AG10803 (cell line): Measurements from ENCODE around the gene RSPRY1.
A peak's percentile ranks its signal among the peaks of the same experiment; 100 is the strongest.
"Not testable (repeated sequence)": the region's sequence is repeated elsewhere in the genome, so short reads cannot be mapped to it uniquely, and the experiment has no call there.

Source experiments
- DNase-seq: peaks from one replicate; pipeline ENCODE4 v3.0.0; 2010; ENCODE audit warnings: low read depth
- H3K4me3 ChIP-seq: 2 replicates; pipeline ENCODE4 v1.5.1; 2011; ENCODE audit warnings: mild to moderate bottlenecking, low read length, control low read depth
- CTCF ChIP-seq: conservative IDR thresholded peaks from 2 replicates; pipeline ENCODE4 v1.5.1; 2011; ENCODE audit warnings: mild to moderate bottlenecking, low read length, control low read depth, inconsistent platforms

Gene RSPRY1

GRCh38 chr16:57192720-57193486 is 6.8 kb downstream of the RSPRY1 start:
- TF ChIP-seq CTCF, result no peak

GRCh38 chr16:57194512-57194911 is 8.4 kb downstream of the RSPRY1 start:
- H3K4me3 ChIP-seq, result peak overlapping the region; percentile 20
- DNase-seq, result peak; percentile 90
- TF ChIP-seq CTCF, result no peak

More at GRCh38 chr16:57192720-57193486, 6.8 kb downstream of the RSPRY1 start:
- no peak overlapping the region for H3K4me3 ChIP-seq
- DNase-seq, result peak; percentile 71

DNA sequence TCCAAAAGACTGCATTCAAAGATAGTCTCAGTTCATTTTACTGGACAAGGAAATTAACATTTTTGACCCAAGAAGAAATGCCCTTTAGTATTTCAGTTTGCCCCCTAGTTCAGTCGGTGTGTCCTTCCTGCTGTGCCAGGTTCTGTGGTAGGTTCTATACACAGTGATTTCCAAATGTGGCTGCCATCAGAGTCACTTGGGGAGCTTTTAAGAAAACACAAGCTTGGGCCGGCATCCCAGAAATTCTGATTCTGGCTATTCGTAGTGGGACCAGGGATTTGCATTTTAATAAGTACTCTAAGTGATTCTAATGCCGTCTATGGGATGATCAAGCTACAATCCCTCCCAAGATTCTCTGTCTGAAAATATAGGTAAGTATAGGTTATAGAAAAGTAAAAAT is 10.2 kb downstream of the RSPRY1 start:
- no peak for DNase-seq
- no peak overlapping the region for H3K4me3 ChIP-seq
- no peak for TF ChIP-seq CTCF

DNA sequence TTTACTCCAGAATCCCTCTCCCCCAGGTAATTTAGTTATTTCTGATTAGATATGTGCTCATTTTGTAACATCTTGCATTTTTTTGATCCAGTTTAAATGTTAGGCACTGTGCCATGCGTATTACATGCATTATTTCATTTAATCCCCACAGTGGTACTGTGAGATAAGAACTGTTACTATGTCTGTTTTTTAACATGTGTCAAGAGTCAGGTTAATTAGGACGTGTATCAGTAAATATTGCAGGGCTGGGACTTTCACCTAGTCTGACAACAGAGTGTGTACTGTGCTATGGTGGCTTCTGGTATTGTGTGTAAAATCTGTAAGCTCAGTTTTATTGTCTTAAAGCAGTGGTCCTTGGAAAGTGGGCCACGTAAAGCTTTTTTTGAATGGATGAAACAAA is 10.6 kb downstream of the RSPRY1 start:
- H3K4me3 ChIP-seq, result no peak overlapping the region
- no peak for DNase-seq
- no peak for TF ChIP-seq CTCF

DNA sequence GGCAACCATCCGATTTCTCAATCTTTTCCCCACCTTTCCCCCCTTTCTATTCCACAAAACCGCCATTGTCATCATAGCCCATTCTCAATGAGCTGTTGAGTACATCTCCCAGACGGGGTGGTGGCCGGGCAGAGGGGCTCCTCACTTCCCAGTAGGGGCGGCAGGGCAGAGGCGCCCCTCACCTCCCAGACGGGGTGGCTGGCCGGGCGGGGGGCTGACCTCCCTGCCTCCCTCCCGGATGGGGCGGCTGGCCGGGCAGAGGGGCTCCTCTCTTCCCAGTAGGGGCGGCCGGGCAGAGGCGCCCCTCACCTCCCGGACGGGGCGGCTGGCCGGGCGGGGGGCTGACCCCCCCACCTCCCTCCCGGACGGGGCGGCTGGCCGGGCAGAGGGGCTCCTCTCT is 14.2 kb downstream of the RSPRY1 start:
- not testable (repeated sequence) for H3K4me3 ChIP-seq, DNase-seq

GRCh38 chr16:57200926-57201325 is 14.8 kb downstream of the RSPRY1 start:
- H3K4me3 ChIP-seq, DNase-seq: not testable (repeated sequence)

GRCh38 chr16:57202095-57202886 is 16.2 kb downstream of the RSPRY1 start:
- H3K4me3 ChIP-seq, result no peak overlapping the region
- no peak for DNase-seq
- no peak for TF ChIP-seq CTCF

GRCh38 chr16:57203451-57203850 is 17.3 kb downstream of the RSPRY1 start:
- no peak overlapping the region for H3K4me3 ChIP-seq
- DNase-seq, result peak; percentile 62
- TF ChIP-seq CTCF, result no peak
